ENCODE results near the gene GLYATL3.

GLYATL3 gene

DNA sequence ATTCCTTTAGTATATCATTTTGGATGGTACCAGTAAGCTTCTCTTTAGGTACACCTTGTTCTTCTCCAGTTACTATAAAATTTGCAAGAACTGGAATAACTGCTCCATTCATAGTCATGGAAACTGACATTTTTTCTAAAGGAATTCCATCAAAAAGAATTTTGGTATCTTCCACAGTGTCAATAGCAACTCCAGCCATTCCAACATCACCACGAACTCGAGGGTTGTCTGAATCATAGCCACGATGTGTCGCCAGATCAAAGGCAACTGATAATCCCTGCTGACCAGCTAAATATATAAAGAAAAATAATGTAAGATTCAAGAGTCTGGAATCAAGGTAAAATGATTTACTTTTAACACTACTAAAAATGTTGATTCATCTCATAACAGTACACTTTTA, 42.0 kb upstream of the GLYATL3 start:
- Histone ChIP-seq H3K79me2 (ENCODE audit: insufficient read depth, low read length) (peaks cover 19% of the 10 kb centered on the region), H3K9ac (ENCODE audit: low read depth, low read length, poor library complexity, severe bottlenecking) (no peak overlapping the region), H3K9me3 (ENCODE audit: insufficient read depth, low read depth, low read length) (no peaks in the 10 kb centered on the region), H3K36me3 (ENCODE audit: insufficient read depth, low read length) (no peaks in the 10 kb centered on the region), H2AFZ (ENCODE audit: low read length) (no peak overlapping the region), H4K20me1 (ENCODE audit: insufficient read depth, low read length, poor library complexity, severe bottlenecking) (no peaks in the 10 kb centered on the region), H3F3A (ENCODE audit: low read depth) (no peaks in the 10 kb centered on the region), H3K27me3 (ENCODE audit: insufficient read depth, low read length, poor library complexity, severe bottlenecking) (no peaks in the 10 kb centered on the region), H3K4me3 (ENCODE audit: low read length, poor library complexity, severe bottlenecking) (no peak overlapping the region), H3K9me2 (replicated peaks; ENCODE audit: low read depth, low read length) (no peaks in the 10 kb centered on the region), H3K4me1 (ENCODE audit: insufficient read depth, low read length, poor library complexity, severe bottlenecking) (peaks cover 31% of the 10 kb centered on the region), H3K4me2 (ENCODE audit: low read depth, low read length, poor library complexity, severe bottlenecking) (peak overlapping the region; percentile 41)
- TF ChIP-seq EZH2phosphoT487 (IDR thresholded peaks at IDR 0.05; ENCODE audit: borderline replicate concordance) = no peak
- TF ChIP-seq, protein P1, sequence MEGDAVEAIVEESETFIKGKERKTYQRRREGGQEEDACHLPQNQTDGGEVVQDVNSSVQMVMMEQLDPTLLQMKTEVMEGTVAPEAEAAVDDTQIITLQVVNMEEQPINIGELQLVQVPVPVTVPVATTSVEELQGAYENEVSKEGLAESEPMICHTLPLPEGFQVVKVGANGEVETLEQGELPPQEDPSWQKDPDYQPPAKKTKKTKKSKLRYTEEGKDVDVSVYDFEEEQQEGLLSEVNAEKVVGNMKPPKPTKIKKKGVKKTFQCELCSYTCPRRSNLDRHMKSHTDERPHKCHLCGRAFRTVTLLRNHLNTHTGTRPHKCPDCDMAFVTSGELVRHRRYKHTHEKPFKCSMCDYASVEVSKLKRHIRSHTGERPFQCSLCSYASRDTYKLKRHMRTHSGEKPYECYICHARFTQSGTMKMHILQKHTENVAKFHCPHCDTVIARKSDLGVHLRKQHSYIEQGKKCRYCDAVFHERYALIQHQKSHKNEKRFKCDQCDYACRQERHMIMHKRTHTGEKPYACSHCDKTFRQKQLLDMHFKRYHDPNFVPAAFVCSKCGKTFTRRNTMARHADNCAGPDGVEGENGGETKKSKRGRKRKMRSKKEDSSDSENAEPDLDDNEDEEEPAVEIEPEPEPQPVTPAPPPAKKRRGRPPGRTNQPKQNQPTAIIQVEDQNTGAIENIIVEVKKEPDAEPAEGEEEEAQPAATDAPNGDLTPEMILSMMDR (conservative IDR thresholded peaks at IDR 0.05; ENCODE audit: low read length) = no peak

DNA sequence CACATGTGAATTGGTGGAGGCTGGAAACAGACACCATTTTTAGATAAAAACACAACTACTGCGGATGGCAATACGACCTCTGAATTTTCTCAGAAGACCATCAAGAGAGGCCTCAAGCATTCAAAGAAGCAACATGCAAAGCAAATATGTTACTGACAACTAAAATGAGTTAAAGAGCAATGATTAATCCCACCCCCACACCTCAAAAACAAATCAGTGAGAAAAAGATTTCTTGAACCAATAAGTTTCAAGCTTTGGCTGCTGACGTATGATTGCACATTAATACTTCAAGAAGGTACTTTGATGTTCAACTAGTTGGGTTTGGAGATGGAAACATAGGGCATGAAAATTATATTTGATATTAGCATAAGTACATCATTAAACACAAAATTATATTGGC, 37.7 kb upstream of the GLYATL3 start:
- Histone ChIP-seq H3K9ac (ENCODE audit: low read depth, low read length, poor library complexity, severe bottlenecking) (peak overlapping the region; percentile 91), H4K20me1 (ENCODE audit: insufficient read depth, low read length, poor library complexity, severe bottlenecking) (peaks cover 13% of the 10 kb centered on the region), H3K27me3 (ENCODE audit: insufficient read depth, low read length, poor library complexity, severe bottlenecking) (no peaks in the 10 kb centered on the region)

DNA sequence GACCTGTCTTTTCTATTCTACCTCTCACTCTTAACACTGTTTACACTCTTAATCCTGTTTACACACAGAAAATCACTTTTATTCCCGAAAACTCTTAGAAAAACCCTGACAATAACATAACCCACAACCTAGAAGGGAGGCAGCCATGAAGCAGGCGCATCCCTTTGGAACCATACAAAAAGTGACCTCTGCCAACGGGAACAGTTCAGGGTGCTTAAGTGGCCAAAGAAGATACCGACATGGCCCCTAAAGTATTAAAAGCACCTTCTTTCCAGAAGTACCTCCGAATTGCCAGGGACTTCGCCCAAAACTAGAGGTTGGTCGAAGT, 37.2 kb upstream of the GLYATL3 start:
- no peaks in the 10 kb centered on the region for H3K36me3 ChIP-seq (ENCODE audit: insufficient read depth, low read length)
- H3K9me2 ChIP-seq (replicated peaks; ENCODE audit: low read depth, low read length) = no peaks in the 10 kb centered on the region
- H3K9ac ChIP-seq (ENCODE audit: low read depth, low read length, poor library complexity, severe bottlenecking) = peak overlapping the region; percentile 91
- no peaks in the 10 kb centered on the region for H3K27me3 ChIP-seq (ENCODE audit: insufficient read depth, low read length, poor library complexity, severe bottlenecking)
- no peaks in the 10 kb centered on the region for H3K9me3 ChIP-seq (ENCODE audit: insufficient read depth, low read depth, low read length)
- H3F3A ChIP-seq (ENCODE audit: low read depth) = no peaks in the 10 kb centered on the region
- peaks cover 52% of the 10 kb centered on the region for H3K4me1 ChIP-seq (ENCODE audit: insufficient read depth, low read length, poor library complexity, severe bottlenecking)
- H4K20me1 ChIP-seq (ENCODE audit: insufficient read depth, low read length, poor library complexity, severe bottlenecking) = peaks cover 14% of the 10 kb centered on the region
- peak overlapping the region; percentile 81 for H3K4me2 ChIP-seq (ENCODE audit: low read depth, low read length, poor library complexity, severe bottlenecking)
- TF ChIP-seq, protein P1 (conservative IDR thresholded peaks at IDR 0.05; ENCODE audit: low read length) = no peak
- TF ChIP-seq EZH2phosphoT487 (IDR thresholded peaks at IDR 0.05; ENCODE audit: borderline replicate concordance) = no peak
- peak overlapping the region; percentile 90 for H3K4me3 ChIP-seq (ENCODE audit: low read length, poor library complexity, severe bottlenecking)
- H3K79me2 ChIP-seq (ENCODE audit: insufficient read depth, low read length) = peaks cover 64% of the 10 kb centered on the region
- peak overlapping the region; percentile 77 for H2AFZ ChIP-seq (ENCODE audit: low read length)

More for the DNA sequence above, 37.7 kb upstream of the GLYATL3 start:
- peak overlapping the region; percentile 81 for H3K4me2 ChIP-seq (ENCODE audit: low read depth, low read length, poor library complexity, severe bottlenecking)
- H3K4me1 ChIP-seq (ENCODE audit: insufficient read depth, low read length, poor library complexity, severe bottlenecking) = peaks cover 50% of the 10 kb centered on the region
- no peaks in the 10 kb centered on the region for H3F3A ChIP-seq (ENCODE audit: low read depth)
- H2AFZ ChIP-seq (ENCODE audit: low read length) = no peak overlapping the region
- peak overlapping the region; percentile 90 for H3K4me3 ChIP-seq (ENCODE audit: low read length, poor library complexity, severe bottlenecking)
- peaks cover 60% of the 10 kb centered on the region for H3K79me2 ChIP-seq (ENCODE audit: insufficient read depth, low read length)
- H3K9me2 ChIP-seq (replicated peaks; ENCODE audit: low read depth, low read length) = no peaks in the 10 kb centered on the region
- H3K36me3 ChIP-seq (ENCODE audit: insufficient read depth, low read length) = no peaks in the 10 kb centered on the region
- H3K9me3 ChIP-seq (ENCODE audit: insufficient read depth, low read depth, low read length) = no peaks in the 10 kb centered on the region
- TF ChIP-seq, protein P1 (conservative IDR thresholded peaks at IDR 0.05; ENCODE audit: low read length) = no peak
- no peak for TF ChIP-seq EZH2phosphoT487 (IDR thresholded peaks at IDR 0.05; ENCODE audit: borderline replicate concordance)
